IMR-90 (cell line): ENCODE data around the gene EPS8.

Source experiments
- CEBPB ChIP-seq: IDR thresholded peaks from 2 replicates; pipeline ENCODE4 v1.6.1; 2012; ENCODE audit warnings: low read depth, low read length, improper control_type of control experiment
- CHD1 ChIP-seq: IDR thresholded peaks from 2 replicates; pipeline ENCODE4 v1.6.1; 2012; ENCODE audit warnings: low read depth, low read length, improper control_type of control experiment
- FOS ChIP-seq: fragments of 150-350 bp; IDR thresholded peaks from 2 replicates; pipeline ENCODE4 v1.6.1; 2016; ENCODE audit warnings: low read depth, low read length
- MXI1 ChIP-seq: IDR thresholded peaks from 2 replicates; pipeline ENCODE4 v1.6.1; 2012; ENCODE audit warnings: low read depth, mild to moderate bottlenecking, low read length, moderate library complexity, borderline replicate concordance
- NFE2L2 ChIP-seq: fragments of 150-350 bp; IDR thresholded peaks from 2 replicates; pipeline ENCODE4 v1.6.1; 2016; ENCODE audit warnings: low read depth, mild to moderate bottlenecking, low read length
- POLR2A ChIP-seq: IDR thresholded peaks from 2 replicates; pipeline ENCODE4 v1.6.1; 2012; ENCODE audit warnings: mild to moderate bottlenecking, low read depth, low read length
- RAD21 ChIP-seq: IDR thresholded peaks from 2 replicates; pipeline ENCODE4 v1.6.1; 2012; ENCODE audit warnings: low read length, improper control_type of control experiment
- RCOR1 ChIP-seq: IDR thresholded peaks from 2 replicates; pipeline ENCODE4 v1.6.1; 2012; ENCODE audit warnings: mild to moderate bottlenecking, low read length, improper control_type of control experiment; ENCODE audit not compliant: insufficient replicate concordance
- RFX5 ChIP-seq: IDR thresholded peaks from 2 replicates; pipeline ENCODE4 v1.8.0; 2012; ENCODE audit warnings: low read depth, mild to moderate bottlenecking, low read length, moderate library complexity
- SMC3 ChIP-seq: fragments of 150-350 bp; IDR thresholded peaks from 2 replicates; pipeline ENCODE4 v1.6.1; 2016; ENCODE audit warnings: low read depth, mild to moderate bottlenecking, antibody characterized with exemption, low read length, moderate library complexity
- TF ChIP-seq, protein P1 (sequence below): conservative IDR thresholded peaks from 2 replicates; pipeline ENCODE4 v1.5.1; 2012; ENCODE audit warnings: mild to moderate bottlenecking, low read depth, low read length, improper control_type of control experiment
- TF ChIP-seq, protein P2 (sequence below): fragments of 150-350 bp; IDR thresholded peaks from 2 replicates; pipeline ENCODE4 v1.6.1; 2017; ENCODE audit warnings: mild to moderate bottlenecking, antibody characterized with exemption, low read length, low read depth

DNA sequence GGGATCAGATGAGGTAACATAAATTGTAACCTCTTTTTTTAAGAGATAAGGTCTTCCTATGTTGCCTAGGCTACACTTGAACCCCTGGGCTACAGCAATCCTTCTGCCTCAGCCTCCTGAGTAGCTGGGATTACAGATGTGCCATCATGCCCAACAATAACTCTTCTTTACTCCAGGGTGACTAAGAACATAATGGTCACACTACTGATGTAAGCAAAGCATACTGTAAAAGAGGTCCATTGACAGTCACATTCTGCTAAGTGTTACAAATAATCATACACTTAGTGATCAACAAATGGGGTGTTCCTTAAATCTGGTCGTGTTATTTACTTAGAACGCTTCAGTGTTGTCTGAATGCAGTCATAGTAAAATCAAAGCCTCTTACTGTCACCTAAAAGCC, 68.9 kb downstream of the EPS8 start:
- TF ChIP-seq, protein P1, sequence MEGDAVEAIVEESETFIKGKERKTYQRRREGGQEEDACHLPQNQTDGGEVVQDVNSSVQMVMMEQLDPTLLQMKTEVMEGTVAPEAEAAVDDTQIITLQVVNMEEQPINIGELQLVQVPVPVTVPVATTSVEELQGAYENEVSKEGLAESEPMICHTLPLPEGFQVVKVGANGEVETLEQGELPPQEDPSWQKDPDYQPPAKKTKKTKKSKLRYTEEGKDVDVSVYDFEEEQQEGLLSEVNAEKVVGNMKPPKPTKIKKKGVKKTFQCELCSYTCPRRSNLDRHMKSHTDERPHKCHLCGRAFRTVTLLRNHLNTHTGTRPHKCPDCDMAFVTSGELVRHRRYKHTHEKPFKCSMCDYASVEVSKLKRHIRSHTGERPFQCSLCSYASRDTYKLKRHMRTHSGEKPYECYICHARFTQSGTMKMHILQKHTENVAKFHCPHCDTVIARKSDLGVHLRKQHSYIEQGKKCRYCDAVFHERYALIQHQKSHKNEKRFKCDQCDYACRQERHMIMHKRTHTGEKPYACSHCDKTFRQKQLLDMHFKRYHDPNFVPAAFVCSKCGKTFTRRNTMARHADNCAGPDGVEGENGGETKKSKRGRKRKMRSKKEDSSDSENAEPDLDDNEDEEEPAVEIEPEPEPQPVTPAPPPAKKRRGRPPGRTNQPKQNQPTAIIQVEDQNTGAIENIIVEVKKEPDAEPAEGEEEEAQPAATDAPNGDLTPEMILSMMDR: no peak
- no peak for TF ChIP-seq NFE2L2
- TF ChIP-seq RAD21: no peak
- no peak for TF ChIP-seq POLR2A
- no peak for TF ChIP-seq RCOR1
- TF ChIP-seq CEBPB: no peak
- no peak for TF ChIP-seq CHD1
- no peak for TF ChIP-seq RFX5
- no peak for TF ChIP-seq SMC3
- TF ChIP-seq MXI1: no peak
- TF ChIP-seq, protein P2, sequence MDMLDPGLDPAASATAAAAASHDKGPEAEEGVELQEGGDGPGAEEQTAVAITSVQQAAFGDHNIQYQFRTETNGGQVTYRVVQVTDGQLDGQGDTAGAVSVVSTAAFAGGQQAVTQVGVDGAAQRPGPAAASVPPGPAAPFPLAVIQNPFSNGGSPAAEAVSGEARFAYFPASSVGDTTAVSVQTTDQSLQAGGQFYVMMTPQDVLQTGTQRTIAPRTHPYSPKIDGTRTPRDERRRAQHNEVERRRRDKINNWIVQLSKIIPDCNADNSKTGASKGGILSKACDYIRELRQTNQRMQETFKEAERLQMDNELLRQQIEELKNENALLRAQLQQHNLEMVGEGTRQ: no peak
- TF ChIP-seq FOS: no peak
